T-helper 1 cell treated with Interleukin-12 subunit alpha and Interleukin-12 subunit beta and Interleukin-4 antibody, amounts not matched to agents 30 μg/mL and 1 μg/mL, for 36 hours (primary cell): ENCODE results near the gene VEGFC.

Experiments used
- H3K27ac Mint-ChIP-seq: one replicate; pipeline ENCODE4 v1.8.0; 2021; ENCODE audit warnings: mild to moderate bottlenecking, mixed read lengths
- H3K27me3 Mint-ChIP-seq: one replicate; pipeline ENCODE4 v1.8.0; 2021; ENCODE audit warnings: low read depth, mixed read lengths
- H3K36me3 Mint-ChIP-seq: one replicate; pipeline ENCODE4 v1.8.0; 2021; ENCODE audit warnings: low read depth, mixed read lengths
- H3K4me1 Mint-ChIP-seq: one replicate; pipeline ENCODE4 v1.8.0; 2021; ENCODE audit warnings: low read depth, mixed read lengths
- H3K4me3 Mint-ChIP-seq: one replicate; pipeline ENCODE4 v1.8.0; 2021; ENCODE audit warnings: mild to moderate bottlenecking, moderate library complexity, mixed read lengths
- H3K9me3 Mint-ChIP-seq: one replicate; pipeline ENCODE4 v1.8.0; 2021; ENCODE audit warnings: mixed read lengths

Gene VEGFC

GRCh38 chr4:176760471-176760870 lies 32.3 kb downstream of the VEGFC start:
- no peak overlapping the region for H3K27ac Mint-ChIP-seq
- no peaks in the 10 kb centered on the region for H3K4me1 Mint-ChIP-seq
- H3K9me3 Mint-ChIP-seq, result no peaks in the 10 kb centered on the region
- H3K4me3 Mint-ChIP-seq, result no peak overlapping the region
- H3K27me3 Mint-ChIP-seq, result no peaks in the 10 kb centered on the region
- H3K36me3 Mint-ChIP-seq, result no peaks in the 10 kb centered on the region

GRCh38 chr4:176758731-176759130 lies 34.0 kb downstream of the VEGFC start:
- no peak overlapping the region for H3K27ac Mint-ChIP-seq
- H3K4me3 Mint-ChIP-seq, result no peak overlapping the region
- H3K27me3 Mint-ChIP-seq, result no peaks in the 10 kb centered on the region
- H3K4me1 Mint-ChIP-seq, result no peaks in the 10 kb centered on the region
- H3K36me3 Mint-ChIP-seq, result no peaks in the 10 kb centered on the region
- no peaks in the 10 kb centered on the region for H3K9me3 Mint-ChIP-seq

- Mint-ChIP-seq H3K9me3 (no peaks in the 10 kb centered on the region), H3K4me3 (no peak overlapping the region), H3K27ac (no peak overlapping the region), H3K4me1 (no peaks in the 10 kb centered on the region), H3K27me3 (no peaks in the 10 kb centered on the region), H3K36me3 (no peaks in the 10 kb centered on the region)
Observed at GRCh38 chr4:176758323-176758722, 34.4 kb downstream of the VEGFC start.

GRCh38 chr4:176755613-176756012 lies 37.1 kb downstream of the VEGFC start:
- Mint-ChIP-seq H3K4me1 (no peaks in the 10 kb centered on the region), H3K27me3 (no peaks in the 10 kb centered on the region), H3K27ac (no peak overlapping the region), H3K9me3 (no peaks in the 10 kb centered on the region), H3K36me3 (no peaks in the 10 kb centered on the region), H3K4me3 (no peak overlapping the region)

- Mint-ChIP-seq H3K4me3 (no peak overlapping the region), H3K4me1 (no peaks in the 10 kb centered on the region), H3K9me3 (no peaks in the 10 kb centered on the region), H3K36me3 (no peaks in the 10 kb centered on the region), H3K27me3 (no peaks in the 10 kb centered on the region), H3K27ac (no peak overlapping the region)
Observed at GRCh38 chr4:176755001-176755400, 37.7 kb downstream of the VEGFC start.

GRCh38 chr4:176753049-176753448 lies 39.7 kb downstream of the VEGFC start:
- Mint-ChIP-seq H3K27ac (no peak overlapping the region), H3K4me3 (no peak overlapping the region), H3K27me3 (no peaks in the 10 kb centered on the region), H3K4me1 (no peaks in the 10 kb centered on the region), H3K36me3 (no peaks in the 10 kb centered on the region), H3K9me3 (no peaks in the 10 kb centered on the region)

GRCh38 chr4:176752191-176752749 lies 40.5 kb downstream of the VEGFC start:
- Mint-ChIP-seq H3K4me3 (no peak overlapping the region), H3K4me1 (no peaks in the 10 kb centered on the region), H3K27me3 (no peaks in the 10 kb centered on the region), H3K27ac (no peak overlapping the region), H3K36me3 (no peaks in the 10 kb centered on the region), H3K9me3 (no peaks in the 10 kb centered on the region)

GRCh38 chr4:176751061-176751460 lies 41.7 kb downstream of the VEGFC start:
- Mint-ChIP-seq H3K27me3 (no peaks in the 10 kb centered on the region), H3K4me3 (no peak overlapping the region), H3K27ac (no peak overlapping the region), H3K4me1 (no peaks in the 10 kb centered on the region), H3K36me3 (no peaks in the 10 kb centered on the region), H3K9me3 (no peaks in the 10 kb centered on the region)

- Mint-ChIP-seq H3K36me3 (no peaks in the 10 kb centered on the region), H3K27ac (no peak overlapping the region), H3K4me3 (no peak overlapping the region), H3K27me3 (no peaks in the 10 kb centered on the region), H3K4me1 (no peaks in the 10 kb centered on the region), H3K9me3 (no peaks in the 10 kb centered on the region)
Observed at GRCh38 chr4:176746846-176747245, 45.9 kb downstream of the VEGFC start.

GRCh38 chr4:176745902-176746301 lies 46.8 kb downstream of the VEGFC start:
- no peaks in the 10 kb centered on the region for H3K9me3 Mint-ChIP-seq
- no peak overlapping the region for H3K27ac Mint-ChIP-seq

GRCh38 chr4:176744091-176744490 lies 48.6 kb downstream of the VEGFC start:
- no peaks in the 10 kb centered on the region for H3K36me3 Mint-ChIP-seq
- H3K4me1 Mint-ChIP-seq, result no peaks in the 10 kb centered on the region
- H3K9me3 Mint-ChIP-seq, result no peaks in the 10 kb centered on the region
- no peak overlapping the region for H3K27ac Mint-ChIP-seq
- no peaks in the 10 kb centered on the region for H3K27me3 Mint-ChIP-seq
- H3K4me3 Mint-ChIP-seq, result no peak overlapping the region

More at GRCh38 chr4:176745902-176746301, 46.8 kb downstream of the VEGFC start:
- no peak overlapping the region for H3K4me3 Mint-ChIP-seq
- no peaks in the 10 kb centered on the region for H3K4me1 Mint-ChIP-seq
- H3K36me3 Mint-ChIP-seq, result no peaks in the 10 kb centered on the region
- no peaks in the 10 kb centered on the region for H3K27me3 Mint-ChIP-seq

GRCh38 chr4:176742211-176742610 lies 50.5 kb downstream of the VEGFC start:
- Mint-ChIP-seq H3K27ac (no peak overlapping the region), H3K27me3 (no peaks in the 10 kb centered on the region), H3K4me3 (no peak overlapping the region), H3K4me1 (no peaks in the 10 kb centered on the region), H3K9me3 (no peaks in the 10 kb centered on the region), H3K36me3 (no peaks in the 10 kb centered on the region)

GRCh38 chr4:176741253-176741652 lies 51.5 kb downstream of the VEGFC start:
- no peaks in the 10 kb centered on the region for H3K36me3 Mint-ChIP-seq

GRCh38 chr4:176735300-176735699 lies 57.4 kb downstream of the VEGFC start:
- no peak overlapping the region for H3K27ac Mint-ChIP-seq
- H3K27me3 Mint-ChIP-seq, result no peaks in the 10 kb centered on the region
- no peak overlapping the region for H3K4me3 Mint-ChIP-seq
- no peaks in the 10 kb centered on the region for H3K4me1 Mint-ChIP-seq
- no peaks in the 10 kb centered on the region for H3K9me3 Mint-ChIP-seq
- no peaks in the 10 kb centered on the region for H3K36me3 Mint-ChIP-seq

More at GRCh38 chr4:176741253-176741652, 51.5 kb downstream of the VEGFC start:
- Mint-ChIP-seq H3K27ac (no peak overlapping the region), H3K4me1 (no peaks in the 10 kb centered on the region), H3K27me3 (no peaks in the 10 kb centered on the region), H3K9me3 (no peaks in the 10 kb centered on the region), H3K4me3 (no peak overlapping the region)

- no peaks in the 10 kb centered on the region for H3K9me3 Mint-ChIP-seq
- no peaks in the 10 kb centered on the region for H3K4me1 Mint-ChIP-seq
- H3K27me3 Mint-ChIP-seq, result no peaks in the 10 kb centered on the region
Observed at GRCh38 chr4:176734461-176734860, 58.3 kb downstream of the VEGFC start.

GRCh38 chr4:176729489-176729888 lies 63.2 kb downstream of the VEGFC start:
- Mint-ChIP-seq H3K27ac (no peak overlapping the region), H3K4me1 (no peaks in the 10 kb centered on the region)

More at GRCh38 chr4:176734461-176734860, 58.3 kb downstream of the VEGFC start:
- Mint-ChIP-seq H3K36me3 (no peaks in the 10 kb centered on the region), H3K27ac (no peak overlapping the region), H3K4me3 (no peak overlapping the region)

More at GRCh38 chr4:176729489-176729888, 63.2 kb downstream of the VEGFC start:
- Mint-ChIP-seq H3K4me3 (no peak overlapping the region), H3K36me3 (no peaks in the 10 kb centered on the region), H3K27me3 (no peaks in the 10 kb centered on the region), H3K9me3 (no peaks in the 10 kb centered on the region)
